ENCODE results near the gene STPG1. TPM values are rescaled to one million over a fixed set of nuclear protein-coding genes. Genes with fewer than 3 reads are reported as not detected.

Gene STPG1
- total and polyA plus RNA-seq, 9 of the 15 experiments (the other 6 are each of a cell fraction or from before 2014, with no cell fraction given), result 5.0 to 11.9 (median 8.3) TPM

- TF ChIP-seq BRF2 (IDR thresholded peaks at IDR 0.05; ENCODE audit: borderline replicate concordance, insufficient read depth, insufficient read length) (no peak), IRF2 (CRISPR knock-in tag; IDR thresholded peaks at IDR 0.05) (no peak), CREB1 (IDR thresholded peaks at IDR 0.05) (peak; percentile 57; the same call in 1 of the 2 replicates), CREB1 (CRISPR knock-in tag; IDR thresholded peaks at IDR 0.05) (peak; percentile 77), ATF2 (CRISPR knock-in tag; IDR thresholded peaks at IDR 0.05) (no peak), LEF1 (IDR thresholded peaks at IDR 0.05) (no peak), JUN (IDR thresholded peaks at IDR 0.05; ENCODE audit: borderline replicate concordance, low read depth, low read length) (peak; percentile 4; the same call in 1 of the 2 replicates), JUN (CRISPR knock-in tag; IDR thresholded peaks at IDR 0.05; ENCODE audit: borderline replicate concordance) (no peak), GATA2 (CRISPR knock-in tag; IDR thresholded peaks at IDR 0.05) (no peak), MLX (CRISPR knock-in tag; conservative IDR thresholded peaks at IDR 0.05) (no peak), CEBPZ (IDR thresholded peaks at IDR 0.05; ENCODE audit: borderline replicate concordance, low read depth, low read length) (peak; percentile 71; the same call in 1 of the 2 replicates), NFE2 (IDR thresholded peaks at IDR 0.05; ENCODE audit: low read depth) (no peak), SOX6 (IDR thresholded peaks at IDR 0.05) (peak; percentile 56; the same call in 1 of the 2 replicates), SIX5 (IDR thresholded peaks at IDR 0.05; ENCODE audit: borderline replicate concordance in 1 of 2, insufficient read depth in 1 of 2, low read depth in 1 of 2, low read length in 2 of 2) (no peak), NKRF (IDR thresholded peaks at IDR 0.05; ENCODE audit: borderline replicate concordance) (no peak), NR3C1 (CRISPR knock-in tag; IDR thresholded peaks at IDR 0.05) (no peak), PHF8 (IDR thresholded peaks at IDR 0.05; ENCODE audit: borderline replicate concordance, low read length) (no peak; the same call in 1 of the 2 replicates)
These were observed 1.8 kb upstream of the STPG1 start, which contains the start of gene NIPAL3 (continued) for GRCh38 chr1:24415334-24415909.
